H1 (cell line): ENCODE measurements around the gene CLEC4F.

Experiments
- CTBP2 ChIP-seq: IDR thresholded peaks from 2 replicates; pipeline ENCODE4 v1.7.0; 2011; ENCODE audit warnings: borderline replicate concordance, mild to moderate bottlenecking, moderate library complexity, mixed read lengths, low read length; ENCODE audit not compliant: insufficient read depth, insufficient read length
- CTCF ChIP-seq, 3 experiments: IDR thresholded peaks; 1 replicate in 2 of 3; 2 replicates in 1 of 3; pipeline versions ENCODE4 v1.5.1 to v1.6.1; 2011; ENCODE audit warnings: low read length in 3 of 3, mild to moderate bottlenecking in 3 of 3, inconsistent platforms in 2 of 3, low read depth in 1 of 3, moderate library complexity in 1 of 3; ENCODE audit not compliant: insufficient read depth in 1 of 3; ENCODE audit errors: control extremely low read depth in 1 of 3
- EP300 ChIP-seq, 2 experiments: IDR thresholded peaks; 1 replicate in 1 of 2; 2 replicates in 1 of 2; pipeline ENCODE4 v1.6.1; 2011 to 2012; ENCODE audit warnings: low read depth in 2 of 2, low read length in 2 of 2, mild to moderate bottlenecking in 2 of 2, borderline replicate concordance in 1 of 2, inconsistent platforms in 1 of 2, moderate library complexity in 1 of 2
- EZH2 ChIP-seq: fragments of 200-600 bp; sonication (generic); IDR thresholded peaks from 2 replicates; pipeline ENCODE4 v1.7.1; 2012; ENCODE audit warnings: low read depth, mild to moderate bottlenecking, moderate library complexity, low read length, inconsistent platforms; ENCODE audit not compliant: severe bottlenecking
- FOSL1 ChIP-seq: IDR thresholded peaks from 2 replicates; pipeline ENCODE4 v1.6.1; 2011; ENCODE audit warnings: mild to moderate bottlenecking, low read depth, low read length, moderate library complexity; ENCODE audit not compliant: insufficient read depth
- HDAC6 ChIP-seq: IDR thresholded peaks from one replicate; pipeline ENCODE4 v1.7.1; 2012; ENCODE audit warnings: low read depth, mild to moderate bottlenecking, inconsistent platforms, low read length, moderate library complexity
- JUND ChIP-seq: IDR thresholded peaks from 2 replicates; pipeline ENCODE4 v1.6.1; 2011; ENCODE audit warnings: mild to moderate bottlenecking, improper control_type of control experiment, low read length
- MAX ChIP-seq: IDR thresholded peaks from 2 replicates; pipeline ENCODE4 v1.6.1; 2012; ENCODE audit warnings: inconsistent platforms
- POLR2A ChIP-seq, 2 experiments: IDR thresholded peaks; 1 replicate in 1 of 2; 2 replicates in 1 of 2; pipeline ENCODE4 v1.6.1; 2011; ENCODE audit warnings: low read depth in 2 of 2, low read length in 2 of 2, mild to moderate bottlenecking in 2 of 2; ENCODE audit errors: control extremely low read depth in 1 of 2
- RFX5 ChIP-seq: IDR thresholded peaks from 2 replicates; pipeline ENCODE4 v1.6.1; 2011; ENCODE audit warnings: low read depth, low read length, improper control_type of control experiment, borderline replicate concordance
- SIN3A ChIP-seq, 2 experiments: IDR thresholded peaks in 1 of 2; conservative IDR thresholded peaks in 1 of 2; 2 replicates each; pipeline ENCODE4 v1.6.1; 2011 to 2012; ENCODE audit warnings: low read length in 2 of 2, improper control_type of control experiment in 1 of 2, low read depth in 1 of 2, mild to moderate bottlenecking in 1 of 2
- SP2 ChIP-seq: IDR thresholded peaks from 2 replicates; pipeline ENCODE4 v1.6.1; 2012; ENCODE audit warnings: mild to moderate bottlenecking, low read length, inconsistent platforms

GRCh38 chr2:70778676-70779075 is 41.7 kb downstream of the CLEC4F start:
- no peak for TF ChIP-seq EP300 (IDR thresholded peaks at IDR 0.05; ENCODE audit: borderline replicate concordance in 1 of 2, low read depth in 2 of 2, low read length in 2 of 2)
- no peak for TF ChIP-seq POLR2A (IDR thresholded peaks at IDR 0.05; ENCODE audit: control extremely low read depth in 1 of 2, low read depth in 2 of 2, low read length in 2 of 2)
- TF ChIP-seq FOSL1: no peak
- TF ChIP-seq SP2: no peak
- TF ChIP-seq RFX5: no peak
- no peak for TF ChIP-seq MAX
- TF ChIP-seq EZH2: no peak
- TF ChIP-seq CTCF (IDR thresholded peaks at IDR 0.05; ENCODE audit: control extremely low read depth in 1 of 3, insufficient read depth in 1 of 3, low read depth in 1 of 3, low read length in 3 of 3): no peak
- TF ChIP-seq CTBP2: no peak
- TF ChIP-seq HDAC6: no peak
- no peak for TF ChIP-seq SIN3A (conservative IDR thresholded peaks at IDR 0.05 in 1 of 2, IDR thresholded peaks at IDR 0.05 in 1 of 2; ENCODE audit: low read depth in 1 of 2, low read length in 2 of 2)
- TF ChIP-seq JUND: no peak
